Cardiac fibroblast (primary cell): ENCODE measurements around the gene KCNAB3.

Experiments used
- DNase-seq, 2 donors: peaks; one replicate each; pipeline versions ENCODE4 v3.0.0 to v3.0.0-alpha.2; 2010; ENCODE audit warnings: low read depth in 2 of 2
- H3K4me3 ChIP-seq, 2 donors: replicated peaks in 1 of 2; 1 replicate in 1 of 2; 2 replicates in 1 of 2; pipeline ENCODE4 v1.5.1; 2011; ENCODE audit warnings: low read depth in 2 of 2, low read length in 2 of 2, mild to moderate bottlenecking in 2 of 2, moderate library complexity in 1 of 2
- TF ChIP-seq, protein P1 (sequence below): IDR thresholded peaks from one replicate; pipeline ENCODE4 v1.5.1; 2011; ENCODE audit warnings: low read depth, mild to moderate bottlenecking, low read length, inconsistent platforms

The KCNAB3 gene

GRCh38 chr17:7886227-7887037 is 43.2 kb downstream of the KCNAB3 start:
- TF ChIP-seq, protein P1, sequence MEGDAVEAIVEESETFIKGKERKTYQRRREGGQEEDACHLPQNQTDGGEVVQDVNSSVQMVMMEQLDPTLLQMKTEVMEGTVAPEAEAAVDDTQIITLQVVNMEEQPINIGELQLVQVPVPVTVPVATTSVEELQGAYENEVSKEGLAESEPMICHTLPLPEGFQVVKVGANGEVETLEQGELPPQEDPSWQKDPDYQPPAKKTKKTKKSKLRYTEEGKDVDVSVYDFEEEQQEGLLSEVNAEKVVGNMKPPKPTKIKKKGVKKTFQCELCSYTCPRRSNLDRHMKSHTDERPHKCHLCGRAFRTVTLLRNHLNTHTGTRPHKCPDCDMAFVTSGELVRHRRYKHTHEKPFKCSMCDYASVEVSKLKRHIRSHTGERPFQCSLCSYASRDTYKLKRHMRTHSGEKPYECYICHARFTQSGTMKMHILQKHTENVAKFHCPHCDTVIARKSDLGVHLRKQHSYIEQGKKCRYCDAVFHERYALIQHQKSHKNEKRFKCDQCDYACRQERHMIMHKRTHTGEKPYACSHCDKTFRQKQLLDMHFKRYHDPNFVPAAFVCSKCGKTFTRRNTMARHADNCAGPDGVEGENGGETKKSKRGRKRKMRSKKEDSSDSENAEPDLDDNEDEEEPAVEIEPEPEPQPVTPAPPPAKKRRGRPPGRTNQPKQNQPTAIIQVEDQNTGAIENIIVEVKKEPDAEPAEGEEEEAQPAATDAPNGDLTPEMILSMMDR, result peak; percentile 26
- H3K4me3 ChIP-seq, result peak overlapping the region; percentile 85 to 86
- peak; percentile 16 to 28 for DNase-seq

DNA sequence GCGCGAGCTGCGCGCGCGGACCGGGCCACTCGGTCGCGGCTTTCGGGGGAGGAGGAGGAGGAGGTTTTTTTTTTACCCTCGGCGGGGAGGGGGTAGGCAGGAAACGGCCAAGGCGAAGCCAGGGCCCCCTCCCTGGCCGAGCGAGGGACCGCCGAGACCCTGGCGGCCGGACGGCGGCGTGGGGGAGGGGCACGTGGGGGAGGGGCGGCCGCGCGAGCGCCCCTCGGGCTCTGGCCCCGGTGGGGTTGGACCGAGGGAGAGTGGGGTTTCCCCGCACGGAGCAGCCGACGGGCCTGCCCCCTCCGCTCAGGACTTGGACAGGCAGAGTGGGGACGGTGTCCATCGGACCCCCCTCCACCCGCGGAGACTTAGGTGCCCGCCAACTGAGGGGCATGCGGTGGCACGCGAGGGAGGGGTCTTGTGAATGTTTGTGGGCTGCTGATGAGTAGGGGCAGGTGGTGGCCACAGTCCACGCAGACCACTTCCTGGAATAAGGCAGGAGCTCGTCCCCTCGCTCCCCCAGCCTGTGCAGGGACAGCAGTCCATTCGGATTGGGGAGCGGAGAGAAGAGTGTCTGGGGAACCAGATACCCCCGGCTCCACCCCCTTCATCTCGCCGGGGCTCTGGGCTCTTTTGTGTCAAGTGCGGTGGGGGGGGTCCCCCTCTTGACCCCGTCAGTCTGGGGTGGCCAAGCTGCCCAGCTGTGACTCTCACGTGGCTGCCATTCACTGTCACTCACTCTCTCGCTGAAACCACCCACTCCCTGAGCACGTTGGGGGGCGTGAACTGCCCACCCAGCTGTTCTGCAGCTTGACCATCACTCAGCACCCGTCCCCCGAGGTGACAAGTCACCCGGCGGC is 44.1 kb downstream of the KCNAB3 start:
- peak; percentile 10 to 38 for DNase-seq
- TF ChIP-seq, protein P1, result no peak
- peak overlapping the region; percentile 85 to 86 for H3K4me3 ChIP-seq

DNA sequence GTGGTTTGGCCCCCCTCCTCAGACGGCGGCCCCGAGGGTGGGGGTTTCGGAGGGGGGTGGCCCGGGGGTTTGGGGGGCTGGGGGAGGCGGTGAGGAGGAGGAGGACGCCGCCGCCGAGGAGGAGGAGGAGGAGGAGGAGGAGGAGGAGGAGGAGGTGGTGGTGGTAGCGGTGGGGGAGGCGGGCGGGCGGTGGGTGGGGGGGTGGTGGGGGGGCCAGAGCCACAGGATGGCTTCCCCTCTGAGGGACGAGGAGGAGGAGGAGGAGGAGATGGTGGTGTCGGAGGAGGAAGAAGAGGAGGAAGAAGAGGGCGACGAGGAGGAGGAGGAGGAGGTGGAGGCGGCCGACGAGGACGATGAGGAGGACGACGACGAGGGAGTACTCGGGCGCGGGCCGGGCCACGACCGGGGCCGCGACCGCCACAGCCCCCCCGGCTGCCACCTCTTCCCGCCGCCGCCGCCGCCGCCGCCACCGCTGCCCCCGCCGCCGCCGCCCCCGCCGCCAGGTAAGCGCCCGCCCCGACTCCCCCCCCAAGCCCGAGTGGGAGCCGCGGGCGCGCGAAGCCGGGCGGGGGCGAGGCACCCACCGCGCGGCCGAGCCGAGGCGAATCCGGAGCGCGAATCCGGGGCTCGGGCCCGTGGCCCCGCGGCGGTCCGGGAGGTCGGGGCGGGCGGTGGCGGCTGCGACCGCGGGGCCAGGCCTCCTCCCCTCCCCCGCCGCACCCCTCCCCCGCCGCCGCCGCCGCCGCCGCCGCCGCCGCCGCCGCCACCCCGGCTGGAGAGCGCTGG is 44.9 kb downstream of the KCNAB3 start:
- H3K4me3 ChIP-seq, result peak overlapping the region; percentile 85 to 86
- TF ChIP-seq, protein P1, result no peak
- no peak for DNase-seq

DNA sequence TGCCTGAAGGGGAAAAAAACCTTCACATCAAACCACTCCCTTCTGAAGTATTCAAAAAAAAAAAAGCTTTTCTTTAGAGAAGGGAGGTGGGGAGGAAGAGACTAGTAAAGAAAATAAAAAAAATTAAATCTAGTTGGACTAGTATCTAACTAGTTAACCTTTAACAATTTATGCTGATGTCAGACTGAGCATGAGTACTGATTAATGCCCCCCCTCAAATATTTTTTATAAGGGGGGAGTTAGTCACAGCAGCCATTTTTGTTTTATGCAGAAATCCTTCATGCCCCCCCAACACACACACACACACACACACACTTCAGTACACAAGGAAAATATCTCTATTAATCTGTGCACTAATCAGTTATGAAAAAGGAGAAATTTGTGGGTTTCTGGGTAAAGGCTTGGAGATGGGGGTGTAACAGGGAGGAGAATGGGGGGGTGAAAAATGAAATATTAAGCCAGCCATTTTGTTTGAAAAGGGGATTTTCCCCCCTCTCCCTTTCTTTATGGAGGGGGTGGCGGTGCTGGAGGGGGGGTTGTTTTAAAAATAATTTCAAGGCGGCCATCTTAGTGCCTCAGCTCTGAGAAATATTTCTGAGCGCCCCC is 45.8 kb downstream of the KCNAB3 start:
- TF ChIP-seq, protein P1, result no peak
- peak; percentile 42 to 43 for DNase-seq
- H3K4me3 ChIP-seq, result peak overlapping the region; percentile 31 to 86

DNA sequence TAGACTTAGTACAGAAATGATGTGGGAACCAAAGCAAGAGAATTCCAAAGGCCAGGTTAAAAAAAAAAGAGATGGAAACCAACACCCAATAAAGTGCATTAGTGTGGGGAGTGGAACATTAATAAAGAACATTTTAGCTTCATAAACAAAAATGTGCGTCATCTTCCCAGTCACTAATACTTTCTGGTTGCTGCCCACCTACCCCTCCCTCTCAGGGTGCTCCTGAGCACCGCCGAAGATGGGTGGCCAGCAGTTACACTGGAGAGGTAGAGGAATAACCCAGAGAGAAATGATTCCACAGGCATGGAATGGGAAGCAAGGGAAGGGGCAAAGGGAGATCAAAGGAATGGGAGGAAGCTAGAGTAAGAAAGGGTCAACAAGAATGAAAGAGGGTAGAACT is 47.0 kb downstream of the KCNAB3 start:
- no peak for DNase-seq
- no peak overlapping the region for H3K4me3 ChIP-seq
- TF ChIP-seq, protein P1, result no peak

DNA sequence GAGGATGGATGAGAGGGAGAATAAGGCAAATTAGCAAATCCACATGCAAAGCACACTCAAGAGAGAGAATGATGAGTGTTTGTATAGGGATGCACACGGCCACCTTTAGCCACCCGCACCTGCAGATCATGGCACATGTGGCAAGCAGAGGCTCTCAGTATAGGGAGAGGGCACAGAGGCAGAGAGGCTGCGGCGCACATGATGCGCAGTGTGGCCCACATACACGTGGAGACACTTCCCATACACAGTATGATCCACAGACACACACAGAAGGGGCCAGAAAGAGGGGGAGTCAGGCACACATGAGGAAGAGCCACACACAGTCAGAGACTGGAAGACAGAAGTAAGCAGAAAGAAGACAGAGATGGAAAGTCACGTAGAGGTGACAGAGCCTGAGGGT is 47.6 kb downstream of the KCNAB3 start:
- H3K4me3 ChIP-seq, result no peak overlapping the region
- TF ChIP-seq, protein P1, result no peak
- no peak for DNase-seq
